HK-2 (cell line): ENCODE measurements around the gene TTC34.

Experiments used
- DNase-seq: peaks from one replicate; pipeline ENCODE4 v3.0.0-alpha.2; 2018; ENCODE audit not compliant: unreplicated experiment

Gene TTC34

DNA sequence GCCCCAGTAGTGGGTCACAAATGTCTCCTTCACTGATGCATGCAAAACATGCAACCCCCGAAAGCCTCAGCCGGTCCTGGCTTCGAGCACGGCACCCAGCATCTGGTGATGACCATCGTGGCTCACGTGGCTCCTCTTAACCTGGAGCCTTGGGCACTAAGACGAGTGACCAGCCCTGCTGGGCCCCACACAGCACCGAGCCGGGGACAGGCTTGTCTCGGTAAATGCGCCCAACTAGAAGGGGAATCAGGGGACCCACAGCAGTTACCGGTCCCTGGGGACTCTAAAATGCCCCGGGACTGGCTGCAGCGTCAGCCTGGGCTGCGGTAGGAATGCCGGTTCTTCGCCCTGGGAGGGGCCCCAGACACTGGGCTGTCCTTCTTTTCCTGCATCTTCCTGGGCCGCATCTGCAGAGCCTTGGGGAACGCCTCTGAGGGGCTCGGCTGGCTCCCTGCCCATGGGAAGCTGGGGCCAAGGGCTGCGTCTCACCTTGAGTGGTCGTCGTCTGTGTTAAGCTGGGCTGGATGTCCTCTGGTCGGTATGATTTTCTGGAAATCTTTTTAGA, 13.1 kb upstream of the TTC34 start:
- no peak for DNase-seq

DNA sequence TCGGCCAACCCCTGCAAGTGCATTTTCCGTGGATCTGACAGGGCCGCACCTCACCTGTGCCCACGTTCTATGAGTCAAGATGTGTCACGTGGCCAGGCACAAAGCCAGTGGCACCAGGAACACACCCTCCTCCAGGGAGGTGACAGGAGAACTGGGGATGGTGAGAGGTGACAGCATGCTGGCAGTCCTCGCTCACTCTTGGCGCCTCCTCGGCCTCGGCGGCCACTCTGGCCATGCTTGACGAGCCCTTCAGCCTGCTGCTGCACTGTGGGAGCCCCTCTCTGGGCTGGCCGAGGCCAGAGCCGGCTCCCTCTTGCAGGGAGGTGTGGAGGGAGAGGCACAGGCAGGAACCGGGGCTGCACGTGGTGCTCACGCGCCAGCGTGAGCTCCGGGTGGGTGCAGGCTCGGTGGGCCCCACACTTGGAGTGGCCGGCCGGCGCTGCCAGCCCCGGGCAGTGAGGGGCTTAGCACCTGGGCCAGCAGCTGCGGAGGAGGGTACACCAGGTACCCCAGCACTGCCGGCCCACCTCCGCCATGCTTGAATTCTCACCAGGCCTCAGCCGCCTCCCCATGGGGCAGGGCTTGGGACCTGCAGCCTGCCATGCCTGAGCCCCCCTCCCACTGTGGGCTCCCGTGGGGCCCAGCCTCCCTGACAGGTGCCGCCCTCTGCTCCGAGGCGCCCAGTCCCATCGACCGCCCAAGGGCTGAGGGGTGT, 11.6 kb upstream of the TTC34 start:
- no peak for DNase-seq

DNA sequence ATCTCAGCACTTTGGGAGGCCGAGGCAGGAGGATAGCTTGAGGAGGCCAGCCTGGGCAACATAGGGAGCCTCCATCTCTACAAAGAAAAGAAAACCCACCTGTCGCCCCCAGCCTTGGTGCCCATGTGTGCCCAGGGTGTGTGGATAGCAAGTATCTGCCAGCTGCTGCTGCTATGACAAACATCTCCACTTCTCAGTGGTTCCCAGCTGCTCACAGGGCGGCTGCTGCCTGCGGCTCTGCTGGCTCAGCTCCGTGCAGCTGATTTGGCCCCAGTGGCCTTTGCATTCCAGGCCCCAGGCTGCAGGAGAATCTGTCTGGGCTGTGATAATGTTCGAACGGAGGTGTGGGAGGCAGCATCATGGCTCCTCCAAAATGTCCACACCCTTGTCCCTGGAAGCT, 10.6 kb upstream of the TTC34 start:
- DNase-seq: no peak

DNA sequence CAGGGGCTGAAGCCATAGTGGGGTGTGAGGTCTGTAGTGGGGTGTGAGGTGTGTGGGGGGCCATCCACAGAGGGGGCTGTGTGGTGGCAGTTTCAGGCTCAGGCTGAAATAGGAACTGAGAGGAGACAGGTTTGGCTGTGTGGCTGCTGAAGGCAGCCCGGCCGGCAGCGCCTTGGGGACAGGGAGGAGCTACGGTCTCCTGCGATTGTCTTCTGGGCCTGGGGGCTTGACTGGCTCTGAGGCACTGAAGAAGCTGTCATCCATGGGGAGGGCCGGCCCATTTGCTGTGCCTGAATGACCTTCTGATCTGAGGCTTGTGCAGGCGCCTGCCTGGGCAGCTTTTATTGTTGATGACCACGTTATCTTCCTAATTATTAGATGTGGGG, 10.0 kb upstream of the TTC34 start:
- DNase-seq: no peak

DNA sequence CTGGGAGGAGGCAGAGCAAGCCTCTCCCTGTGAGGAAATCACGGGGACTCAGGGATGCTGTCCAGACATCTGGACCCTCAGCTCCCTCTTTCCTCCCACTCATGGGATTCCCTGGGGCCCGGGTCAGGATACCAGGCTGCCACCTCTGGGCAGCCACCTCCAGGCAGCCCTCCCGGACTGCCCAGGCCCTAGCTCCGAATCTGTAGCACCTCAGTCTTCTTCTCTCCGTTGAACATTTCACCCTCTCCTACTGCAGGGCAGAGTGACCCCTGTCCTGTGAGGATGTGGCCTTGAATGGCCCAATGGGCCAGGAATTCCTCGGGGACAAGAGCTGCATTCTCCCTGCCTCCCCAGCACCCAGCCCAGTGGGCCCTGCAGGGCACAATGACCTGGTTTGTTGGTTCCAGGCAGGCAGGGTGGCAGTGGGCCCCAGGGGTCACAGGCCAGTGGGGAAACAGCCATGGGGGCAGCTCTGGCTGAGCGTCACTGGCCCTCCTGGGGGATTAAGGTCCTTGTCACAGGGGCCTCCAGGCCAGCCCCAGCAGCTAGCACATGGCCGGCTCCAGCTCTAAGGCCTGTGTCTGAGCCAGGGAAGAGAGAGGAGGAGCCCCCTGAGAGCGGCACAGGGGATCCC, 9.5 kb upstream of the TTC34 start:
- no peak for DNase-seq

DNA sequence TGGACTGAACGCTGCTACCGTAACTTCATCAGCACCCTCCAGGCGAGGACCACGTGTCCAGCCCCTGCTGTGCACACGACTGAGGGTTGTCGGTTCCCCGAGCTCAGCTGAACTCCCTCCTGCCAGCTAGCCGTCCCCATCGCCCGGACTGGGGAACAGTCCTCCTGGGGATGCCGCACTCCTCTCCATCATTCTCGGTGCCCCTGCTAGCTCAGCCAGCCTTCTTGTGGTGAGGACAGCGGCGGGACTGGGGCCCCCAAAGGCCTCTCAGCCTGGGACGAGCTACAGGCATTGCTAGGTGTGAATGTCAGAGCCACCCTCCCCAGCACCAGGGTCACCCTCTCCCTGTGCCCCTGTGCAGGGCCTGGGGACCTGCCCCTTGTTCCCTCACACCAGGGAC, 8.8 kb upstream of the TTC34 start:
- no peak for DNase-seq

DNA sequence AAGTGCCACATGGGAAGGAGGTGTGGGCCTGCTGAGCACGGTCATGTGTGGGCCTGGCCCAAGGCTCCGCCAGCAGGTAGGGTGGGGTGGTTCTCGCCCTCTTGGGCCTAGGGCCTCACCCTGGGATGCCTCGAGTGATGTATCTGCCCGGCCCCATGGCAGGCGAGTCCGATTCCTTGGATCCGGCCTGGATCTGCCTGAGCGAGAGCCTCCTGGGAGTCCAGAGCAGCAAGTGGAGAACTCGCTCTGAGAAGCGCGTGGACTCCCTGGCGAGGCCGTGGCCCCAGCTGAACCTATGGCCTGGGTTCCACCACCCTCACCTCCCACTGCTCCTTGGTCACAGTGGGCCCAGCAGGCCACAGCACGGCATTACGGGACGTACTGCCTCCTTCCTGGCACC, 8.2 kb upstream of the TTC34 start:
- DNase-seq: no peak

DNA sequence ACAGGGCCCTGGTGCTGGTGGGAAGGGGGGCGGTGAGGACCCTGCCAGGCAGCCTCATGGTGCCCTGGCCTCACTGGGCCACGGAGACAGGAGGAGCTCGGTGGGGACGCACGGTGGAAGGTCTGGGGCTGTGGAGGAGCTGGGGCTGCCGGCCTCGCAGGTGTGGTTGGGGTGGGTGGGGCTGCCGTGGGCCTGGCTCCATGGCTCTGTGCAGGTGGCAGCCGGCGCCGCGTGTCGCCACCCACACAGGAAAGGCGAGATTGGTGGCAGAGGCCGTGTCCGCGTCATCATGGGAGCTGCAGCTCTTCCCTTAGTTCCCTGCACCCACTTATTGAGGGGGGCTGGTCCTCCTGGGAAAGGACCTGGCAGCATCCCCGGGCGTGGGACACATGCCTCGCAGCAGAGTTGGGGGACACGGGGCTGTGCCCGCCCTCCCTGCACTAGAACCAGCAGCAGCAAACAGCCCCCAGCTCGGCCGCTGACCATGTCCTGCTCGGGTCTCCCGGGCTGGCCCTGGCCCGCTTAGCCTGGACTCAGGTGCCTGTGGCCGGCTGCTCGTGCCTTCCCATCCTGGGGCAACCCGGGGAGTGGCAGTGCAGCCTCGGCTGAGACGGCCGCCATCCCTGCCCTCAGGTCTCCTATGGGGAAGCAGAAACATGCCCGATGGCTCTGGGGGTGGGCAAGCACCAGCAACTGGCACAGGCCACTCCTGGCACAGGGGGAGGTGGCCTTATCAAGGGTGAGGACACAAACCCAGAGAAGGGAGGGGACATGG, 7.5 kb upstream of the TTC34 start:
- DNase-seq: no peak

DNA sequence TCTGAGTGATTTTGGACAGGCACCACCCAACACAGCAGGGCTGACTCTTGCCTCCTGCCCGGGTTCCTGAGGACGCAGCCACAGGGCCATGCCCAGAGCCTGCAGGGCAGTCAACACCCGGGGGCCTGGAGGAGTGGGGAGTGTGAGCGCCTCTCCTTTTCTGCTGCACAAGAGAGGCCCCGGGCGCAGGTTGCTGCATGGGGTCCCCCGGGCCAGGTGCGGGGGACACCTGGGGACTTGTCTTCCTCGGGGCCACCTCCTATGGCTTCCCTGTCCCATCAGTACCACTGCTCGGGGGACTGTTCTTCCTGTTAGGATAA, 6.9 kb upstream of the TTC34 start:
- DNase-seq: no peak

DNA sequence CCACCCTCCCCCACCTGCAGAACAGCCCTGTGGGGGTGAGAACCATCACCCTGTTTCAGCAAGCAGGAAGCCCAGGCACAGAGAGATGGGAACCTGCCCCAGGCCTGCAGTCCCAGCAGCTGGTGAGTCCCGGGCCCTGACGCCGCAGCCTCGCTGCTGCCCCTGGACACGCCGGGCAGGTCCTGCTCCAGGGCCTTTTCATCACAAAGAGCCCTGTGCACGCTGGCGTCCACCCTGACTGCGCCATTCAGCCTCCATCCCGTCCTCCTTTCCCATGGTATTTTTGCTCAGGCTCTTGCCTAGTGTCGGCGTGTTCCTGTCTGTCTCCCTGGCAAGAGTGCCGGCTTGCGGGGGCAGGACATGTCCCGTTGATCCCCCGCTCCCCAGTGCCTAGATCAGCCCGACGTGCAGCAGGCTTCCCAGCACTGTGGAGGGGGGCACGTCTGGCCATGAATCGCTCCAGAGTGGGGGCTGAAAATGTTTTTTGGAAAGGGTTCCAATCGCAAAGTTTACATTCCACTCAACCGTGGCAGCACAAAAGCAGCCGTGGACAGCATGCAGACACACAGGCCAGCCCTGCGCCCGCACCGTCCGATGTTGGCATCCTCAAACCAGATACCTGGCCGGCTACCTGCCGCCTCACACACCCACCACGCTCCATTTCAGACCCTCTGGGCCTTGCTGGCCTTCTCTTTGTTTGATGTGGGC, 6.3 kb upstream of the TTC34 start:
- no peak for DNase-seq

DNA sequence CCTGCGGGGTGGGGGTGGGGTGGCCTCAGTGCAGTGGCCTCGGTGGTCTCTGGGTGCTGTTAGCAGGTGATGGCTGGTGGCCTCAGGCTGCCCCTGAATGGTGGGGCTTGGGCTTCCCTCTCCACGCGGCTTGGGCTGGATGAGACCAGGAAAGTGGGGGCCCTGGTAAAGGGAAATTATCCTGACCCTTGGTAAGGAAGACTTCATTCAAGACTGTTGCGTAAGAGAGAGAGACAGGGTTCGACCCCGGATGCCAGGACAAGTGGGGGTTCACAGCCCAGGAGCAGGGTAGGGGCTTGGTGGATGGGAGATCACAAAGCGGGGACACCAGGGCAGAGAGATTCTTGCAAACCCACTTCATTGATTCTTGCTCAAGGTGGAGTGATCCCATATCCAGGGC, 5.5 kb upstream of the TTC34 start:
- no peak for DNase-seq

DNA sequence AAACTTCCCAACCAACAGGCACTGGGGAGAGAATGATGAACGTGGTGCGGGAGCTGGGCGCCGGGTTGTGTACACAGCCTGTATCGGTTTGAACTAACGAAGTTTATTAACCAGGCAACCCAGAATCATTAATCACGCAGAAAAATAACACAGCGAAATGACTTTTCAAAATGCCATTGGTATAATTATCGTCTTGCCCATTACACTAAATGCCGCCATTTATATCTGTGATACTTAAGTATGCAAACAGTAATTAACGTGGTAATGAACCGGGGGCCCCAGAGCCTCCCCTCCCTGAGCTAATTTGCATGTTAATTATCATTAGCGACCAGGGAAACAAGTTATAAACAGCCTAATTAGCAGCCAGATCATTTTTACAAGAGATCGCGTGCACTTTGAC, 5.1 kb upstream of the TTC34 start:
- DNase-seq: no peak

DNA sequence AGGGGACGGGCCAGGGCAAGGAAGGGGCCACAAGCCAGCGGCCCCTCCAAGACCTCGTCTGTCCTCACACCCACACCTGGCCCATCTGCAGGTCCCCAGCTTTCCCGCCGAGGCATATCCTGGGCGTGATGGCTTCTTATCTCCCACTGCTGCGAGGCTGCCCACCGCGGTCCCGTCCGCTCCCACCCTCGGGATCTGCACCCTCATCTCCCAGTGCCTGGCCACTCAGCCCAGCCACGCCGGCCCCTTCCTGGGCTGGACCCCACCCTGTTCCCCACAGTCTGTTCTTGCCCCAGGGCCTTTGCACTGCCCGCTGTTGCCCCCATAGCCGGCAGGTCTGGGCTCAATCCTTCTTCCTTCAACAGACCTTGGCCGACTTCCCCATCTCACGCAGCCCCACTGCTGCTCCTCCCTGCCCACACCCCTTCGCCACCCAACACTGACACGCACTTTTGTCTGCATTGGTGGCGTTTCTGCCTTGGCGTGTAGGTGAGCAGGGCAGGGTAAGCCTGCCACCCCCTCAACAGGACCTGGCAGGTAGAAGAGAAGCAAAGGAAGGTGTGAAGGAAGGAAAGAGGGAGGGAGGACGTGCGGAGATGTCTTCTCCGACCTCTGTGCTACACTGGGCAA, 4.4 kb upstream of the TTC34 start:
- no peak for DNase-seq

DNA sequence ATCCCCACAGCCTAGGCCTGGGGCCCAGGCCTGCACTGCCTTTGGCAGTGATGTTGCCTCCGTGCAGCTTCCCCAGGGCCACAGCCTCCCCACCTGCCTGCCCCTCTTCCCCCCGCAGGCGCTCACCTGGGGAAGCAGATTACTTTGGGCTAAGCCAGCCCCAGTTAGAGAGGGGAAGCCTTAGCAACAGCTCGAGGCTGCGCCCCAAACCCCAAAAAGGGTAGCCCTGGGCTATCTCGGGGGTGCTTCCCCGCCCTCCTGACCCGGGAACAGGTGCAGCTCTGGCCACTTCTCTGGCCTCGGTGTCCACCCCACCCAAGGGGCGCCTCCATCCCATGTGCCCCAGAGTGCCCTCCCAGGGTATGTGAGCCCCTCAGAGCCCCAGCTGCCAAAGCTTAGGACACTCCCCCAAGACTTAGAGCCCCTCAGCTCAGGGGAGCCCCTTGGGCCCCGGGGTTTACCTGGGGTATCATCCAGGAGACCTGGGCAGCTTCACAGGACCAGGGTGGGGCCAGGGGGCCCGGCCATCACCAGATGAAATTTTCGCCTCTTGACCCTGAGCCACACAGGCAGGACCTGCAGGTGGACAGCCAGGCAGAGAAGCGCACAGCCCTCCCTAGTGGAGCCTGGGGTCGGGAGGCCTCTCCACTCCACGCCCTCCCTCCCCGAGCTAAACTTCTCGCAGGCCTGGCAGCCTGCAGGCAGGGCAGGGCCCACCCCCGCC, 3.3 kb upstream of the TTC34 start:
- DNase-seq: no peak

DNA sequence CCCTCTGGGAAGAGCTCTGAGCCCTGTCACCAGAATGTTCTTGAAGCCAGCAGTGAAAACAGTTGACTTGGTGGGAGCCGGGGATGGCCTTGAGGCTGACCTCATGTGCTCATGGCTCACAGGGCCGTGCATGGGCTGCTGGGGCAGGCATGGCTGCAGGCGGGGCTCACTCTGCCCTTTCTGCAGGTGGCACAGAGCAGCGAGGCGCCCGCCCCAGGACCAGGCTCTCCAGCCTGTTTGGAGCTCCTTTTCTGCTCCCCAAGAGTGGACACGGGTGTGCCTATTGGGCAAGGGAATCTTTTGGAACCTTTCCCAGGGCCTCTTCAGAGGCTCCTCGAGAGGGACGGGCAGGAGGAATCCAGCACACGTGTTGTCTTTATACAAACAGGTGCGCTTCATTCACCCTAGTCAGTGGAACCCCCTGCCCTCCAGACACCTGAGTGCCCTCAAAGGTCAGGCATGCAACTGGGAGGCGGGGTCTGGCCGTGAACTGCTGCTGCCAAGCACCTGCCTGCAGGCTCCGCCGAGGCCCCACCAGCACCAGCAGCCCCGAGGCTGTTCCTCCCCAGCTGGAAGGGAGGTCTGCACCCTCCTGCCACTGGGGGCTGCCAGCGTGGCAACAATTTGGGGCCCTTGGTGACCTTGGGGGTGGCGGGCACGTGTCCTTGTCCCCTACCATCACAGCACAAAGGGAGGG, 2.6 kb upstream of the TTC34 start:
- DNase-seq: no peak

DNA sequence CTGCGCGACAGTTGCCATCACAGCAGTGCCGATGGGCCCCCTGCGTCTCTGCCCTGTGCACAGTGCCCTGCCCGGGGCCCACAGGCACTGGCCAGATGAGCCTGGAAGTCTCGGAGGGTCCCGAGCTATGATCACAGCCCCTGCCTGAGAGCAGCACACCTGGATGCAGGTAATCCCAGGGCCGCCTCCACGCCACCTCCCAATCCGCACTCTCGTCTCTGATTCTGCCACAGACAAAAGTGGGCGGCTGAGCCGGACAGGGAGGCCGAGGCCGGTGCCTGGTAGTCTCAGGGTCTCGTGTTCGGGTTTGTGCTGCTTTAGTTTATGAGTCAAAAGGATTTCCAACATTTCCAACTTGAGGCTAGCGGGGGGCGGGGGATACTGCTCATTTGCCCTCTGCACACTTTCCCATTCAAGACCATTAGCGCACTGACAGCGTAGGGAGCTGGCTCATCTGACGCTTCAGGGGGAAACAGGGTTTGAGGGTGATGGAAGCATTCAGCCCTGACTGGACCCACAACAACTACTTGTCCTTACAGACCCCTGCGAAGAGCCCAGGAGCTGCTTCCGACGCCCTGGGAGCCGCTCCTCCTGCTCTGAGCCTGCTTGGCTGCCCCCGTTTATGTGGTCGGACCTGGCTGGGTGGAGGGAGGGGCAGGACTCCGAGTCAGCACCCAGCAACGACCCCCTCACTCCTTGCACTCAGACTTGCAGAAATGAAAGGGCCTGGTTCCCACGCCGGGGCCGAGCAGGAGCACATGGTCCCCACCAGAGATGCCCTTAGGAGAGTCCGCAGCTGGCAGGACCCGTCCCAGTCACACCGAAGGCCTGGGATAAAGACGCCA, 1.8 kb upstream of the TTC34 start:
- DNase-seq: no peak

DNA sequence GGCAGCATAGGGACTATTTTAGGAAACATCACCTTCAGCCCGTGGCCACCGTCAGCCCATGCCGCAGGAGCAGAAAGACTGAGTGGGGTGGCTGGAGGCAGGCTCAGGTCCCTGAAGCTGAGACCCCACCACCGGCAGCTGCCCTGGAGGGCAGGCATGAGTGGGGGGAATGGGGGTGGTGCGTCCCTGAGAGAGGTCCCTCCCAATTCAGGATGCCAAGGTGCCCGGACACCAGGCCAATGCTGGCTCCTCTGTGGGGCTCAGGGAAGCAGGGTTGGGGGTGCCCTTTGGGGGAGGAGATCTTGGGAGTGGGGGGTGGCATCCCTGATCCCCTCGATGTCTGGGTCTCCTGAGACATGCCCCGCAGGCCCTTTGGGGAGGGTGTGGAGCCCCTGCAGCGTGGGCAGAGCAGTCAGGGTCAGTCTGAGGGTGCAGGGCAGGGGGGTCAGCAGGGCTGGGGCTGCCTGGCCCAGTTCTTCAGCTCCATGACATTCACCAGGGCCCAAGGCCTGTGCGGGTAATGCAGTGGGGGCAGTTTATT, 998 bp upstream of the TTC34 start:
- DNase-seq: no peak

DNA sequence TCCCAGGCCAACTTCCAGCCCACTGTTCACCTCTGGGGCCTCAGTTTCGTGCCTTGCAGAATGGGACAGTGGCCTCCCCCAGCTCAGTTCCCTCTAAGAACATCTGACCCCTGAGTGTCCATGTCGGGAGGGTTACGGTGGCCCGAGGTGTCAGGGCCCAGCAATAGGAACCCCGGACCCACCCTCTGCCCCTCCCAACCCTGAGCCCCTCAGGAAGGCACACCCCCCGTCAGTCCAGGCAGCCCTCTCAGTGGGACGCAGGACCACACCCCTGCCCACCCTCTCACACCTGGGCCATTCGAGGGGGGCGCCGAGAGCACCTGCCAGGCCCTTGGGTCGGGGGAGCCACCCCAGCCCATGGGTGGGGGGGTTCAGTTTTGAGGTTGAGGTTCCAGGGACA, 447 bp downstream of the TTC34 start:
- no peak for DNase-seq

DNA sequence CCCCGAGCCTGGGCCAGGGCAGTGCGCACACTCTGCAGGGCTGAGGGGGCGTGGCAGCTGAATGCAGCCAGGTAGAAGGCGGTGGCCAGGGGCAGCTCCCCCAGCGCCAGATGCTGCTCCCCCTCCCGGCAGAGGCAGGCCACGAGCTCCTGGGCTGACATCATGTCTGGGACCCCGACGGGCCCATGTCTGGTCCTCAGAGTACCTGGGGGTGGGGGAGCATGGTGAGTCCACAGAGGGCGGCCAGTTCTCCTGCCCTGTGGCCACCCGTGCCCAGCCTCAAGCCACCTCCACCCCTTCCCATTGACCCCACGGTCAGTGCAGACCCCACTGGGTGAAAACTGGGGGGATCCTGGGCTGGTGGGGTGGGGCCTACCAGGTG, 838 bp downstream of the TTC34 start:
- DNase-seq: no peak
